Activated effector memory CD4-positive, alpha-beta T cell treated with Interleukin-2 at 50 U/mL for 16 hours (primary cell): ENCODE results near the gene TRMT61A.

Experiments
- DNase-seq: peaks from one replicate; pipeline ENCODE4 v3.0.0-alpha.2; 2020

Gene TRMT61A

GRCh38 chr14:103548463-103549351, 19.7 kb downstream of the TRMT61A start:
- no peak for DNase-seq

GRCh38 chr14:103549361-103550311, 20.6 kb downstream of the TRMT61A start:
- no peak for DNase-seq

GRCh38 chr14:103550451-103551337, 21.7 kb downstream of the TRMT61A start:
- no peak for DNase-seq

GRCh38 chr14:103551338-103551762, 22.4 kb downstream of the TRMT61A start:
- DNase-seq, result no peak

- no peak for DNase-seq
Measured at GRCh38 chr14:103552011-103552845, 23.2 kb downstream of the TRMT61A start.

GRCh38 chr14:103552846-103553210, 23.8 kb downstream of the TRMT61A start:
- no peak for DNase-seq

- DNase-seq, result no peak
Measured at GRCh38 chr14:103555559-103556337, 26.8 kb downstream of the TRMT61A start.

- no peak for DNase-seq
Measured at GRCh38 chr14:103556946-103557758, 28.2 kb downstream of the TRMT61A start.

GRCh38 chr14:103558071-103558882, 29.3 kb downstream of the TRMT61A start:
- DNase-seq, result no peak

GRCh38 chr14:103559766-103560165, 30.8 kb downstream of the TRMT61A start:
- no peak for DNase-seq

GRCh38 chr14:103560691-103561090, 31.7 kb downstream of the TRMT61A start:
- no peak for DNase-seq

- no peak for DNase-seq
Measured at GRCh38 chr14:103561381-103562178, 32.6 kb downstream of the TRMT61A start.

- no peak for DNase-seq
Measured at GRCh38 chr14:103562179-103562428, 33.1 kb downstream of the TRMT61A start.

- DNase-seq, result peak; percentile 82
Measured at GRCh38 chr14:103562429-103563225, 33.6 kb downstream of the TRMT61A start, which contains the start of the genes BAG5 and COA8. TSS of gene BAG5 (minus strand) at chr14:103562657. CDS start at chr14:103561164, 1,493 bp downstream. TSS of gene COA8 (plus strand) at chr14:103562960. CDS start at chr14:103563002, 42 bp downstream.

GRCh38 chr14:103563226-103563620, 34.2 kb downstream of the TRMT61A start:
- no peak for DNase-seq

GRCh38 chr14:103563844-103564505, 35.0 kb downstream of the TRMT61A start:
- DNase-seq, result no peak

- DNase-seq, result no peak
Measured at GRCh38 chr14:103568952-103569351, 40.0 kb downstream of the TRMT61A start.
